Measurements from ENCODE around the gene FRAS1. TPM values are rescaled to one million over a fixed set of nuclear protein-coding genes. Genes with fewer than 3 reads are reported as not detected.

The FRAS1 gene
- total RNA-seq, 4 donors from 2014 or later: 3.2 to 4.1 (median 3.4) TPM

- no peaks in the 10 kb centered on the region for H3K9me3 ChIP-seq
- TF ChIP-seq CTCF (IDR thresholded peaks at IDR 0.05) (no peak), POLR2A (IDR thresholded peaks at IDR 0.05) (no peak)
- H3K4me1 ChIP-seq: peaks cover 0 to 1% (median 0%) of the 10 kb centered on the region in 4 donors
- H3K27ac ChIP-seq: no peak overlapping the region
- H3K36me3 ChIP-seq: no peaks in the 10 kb centered on the region
- DNase-seq: no peak
- no peaks in the 10 kb centered on the region for H3K27me3 ChIP-seq
- H3K4me3 ChIP-seq: no peak overlapping the region
Measured at GRCh38 chr4:78331186-78331585, 274.1 kb downstream of the FRAS1 start.

- Histone ChIP-seq H3K27ac (no peak overlapping the region), H3K36me3 (no peaks in the 10 kb centered on the region), H3K4me1 (no peaks in the 10 kb centered on the region), H3K27me3 (no peaks in the 10 kb centered on the region), H3K9me3 (no peaks in the 10 kb centered on the region), H3K4me3 (no peak overlapping the region)
- DNase-seq: no peak
- TF ChIP-seq POLR2A (IDR thresholded peaks at IDR 0.05): no peak
- TF ChIP-seq CTCF (IDR thresholded peaks at IDR 0.05): no peak
Measured at GRCh38 chr4:78331965-78332364, 274.8 kb downstream of the FRAS1 start.

- no peaks in the 10 kb centered on the region for H3K27me3 ChIP-seq
- no peaks in the 10 kb centered on the region for H3K36me3 ChIP-seq
- no peaks in the 10 kb centered on the region for H3K4me1 ChIP-seq
- H3K9me3 ChIP-seq: no peaks in the 10 kb centered on the region
- TF ChIP-seq CTCF (IDR thresholded peaks at IDR 0.05) (no peak), POLR2A (IDR thresholded peaks at IDR 0.05) (no peak)
- no peak for DNase-seq
- H3K27ac ChIP-seq: no peak overlapping the region
- H3K4me3 ChIP-seq: no peak overlapping the region
Measured at GRCh38 chr4:78332976-78333375, 275.9 kb downstream of the FRAS1 start.

GRCh38 chr4:78336093-78336943 lies 279.2 kb downstream of the FRAS1 start:
- no peaks in the 10 kb centered on the region for H3K4me1 ChIP-seq
- DNase-seq: no peak
- H3K27me3 ChIP-seq: no peaks in the 10 kb centered on the region
- no peaks in the 10 kb centered on the region for H3K9me3 ChIP-seq
- H3K27ac ChIP-seq: no peak overlapping the region
- no peak overlapping the region for H3K4me3 ChIP-seq
- no peaks in the 10 kb centered on the region for H3K36me3 ChIP-seq
- TF ChIP-seq POLR2A (IDR thresholded peaks at IDR 0.05) (no peak), CTCF (IDR thresholded peaks at IDR 0.05) (no peak)

GRCh38 chr4:78337244-78338020 lies 280.3 kb downstream of the FRAS1 start:
- DNase-seq: no peak
- no peak for TF ChIP-seq POLR2A (IDR thresholded peaks at IDR 0.05)
- TF ChIP-seq CTCF (IDR thresholded peaks at IDR 0.05): no peak
- Histone ChIP-seq H3K27me3 (no peaks in the 10 kb centered on the region), H3K4me3 (no peak overlapping the region), H3K9me3 (no peaks in the 10 kb centered on the region), H3K36me3 (no peaks in the 10 kb centered on the region), H3K27ac (no peak overlapping the region), H3K4me1 (no peaks in the 10 kb centered on the region)

Measured in Peyer's patch (tissue), 4 donors.